Lung microvascular endothelial cell (primary cell): ENCODE data around the gene PRR20G. TPM values are rescaled to one million over a fixed set of nuclear protein-coding genes. Genes with fewer than 3 reads are reported as not detected.

Source experiments
- total RNA-seq: library from RNA; depleted of rRNA; stranded (reverse); fragments of >200 nt; gene quantifications from 2 replicates; pipeline ENCODE4 v1.2.1, GENCODE V29; 2014

The PRR20G gene
- total RNA-seq, 1 donor from 2014 or later: not detected

Other genes starting within 250 kb of the PRR20G start
- gene PRR23E, start 94.9 kb downstream of the PRR20G start, total RNA-seq: not detected in 2 replicates